Measurements from ENCODE around the gene CHRNB1. TPM values are rescaled to one million over a fixed set of nuclear protein-coding genes. Genes with fewer than 3 reads are reported as not detected.
"Not testable (repeated sequence)": the region's sequence is repeated elsewhere in the genome, so short reads cannot be mapped to it uniquely, and the experiment has no call there.

The CHRNB1 gene
- total RNA-seq, 1 experiment from 2014 or later = 12.7 TPM

GRCh38 chr17:7471729-7472128 is 26.9 kb downstream of the CHRNB1 start:
- Histone ChIP-seq H4K91ac (ENCODE audit: insufficient read length, low read depth, low read length) (no peak overlapping the region), H3T11ph (ENCODE audit: low read length) (no peak overlapping the region), H3K9me3 (ENCODE audit: control insufficient read depth, low read depth, low read length) (no peaks in the 10 kb centered on the region), H4K20me1 (ENCODE audit: control insufficient read depth, insufficient read depth, insufficient read length) (no peaks in the 10 kb centered on the region), H3K4me2 (ENCODE audit: insufficient read depth, insufficient read length, low read length) (no peak overlapping the region), H2BK20ac (ENCODE audit: low read depth, low read length, poor library complexity, severe bottlenecking) (no peak overlapping the region), H4K8ac (replicated peaks; ENCODE audit: insufficient read length, low read depth, low read length) (no peak overlapping the region), H2BK120ac (ENCODE audit: low read depth, low read length, poor library complexity, severe bottlenecking) (no peak overlapping the region), H3K18ac (ENCODE audit: insufficient read length, low read depth, low read length) (no peak overlapping the region), H3K27me3 (ENCODE audit: insufficient read depth, low read length) (no peaks in the 10 kb centered on the region), H2AK5ac (ENCODE audit: insufficient read length, low read length) (no peak overlapping the region), H2BK15ac (ENCODE audit: low read depth, low read length) (no peak overlapping the region), H3K4me1 (ENCODE audit: insufficient read depth, low read length) (peaks cover 3% of the 10 kb centered on the region; the same call in 1 of the 2 replicates), H3K4ac (ENCODE audit: low read depth, low read length) (no peak overlapping the region), H3K9ac (ENCODE audit: extremely low read depth, insufficient read length, low read length) (no peak overlapping the region), H3K14ac (ENCODE audit: insufficient read depth, low read length) (no peak overlapping the region), H3K56ac (ENCODE audit: insufficient read length, low read depth, low read length) (no peak overlapping the region), H3K23ac (ENCODE audit: insufficient read length, low read depth, low read length) (no peak overlapping the region), H2BK5ac (ENCODE audit: insufficient read length, low read length) (no peak overlapping the region), H2AFZ (ENCODE audit: low read length) (no peak overlapping the region), H3K23me2 (ENCODE audit: insufficient read length, low read depth, low read length, poor library complexity, severe bottlenecking) (no peaks in the 10 kb centered on the region), H3K79me2 (ENCODE audit: insufficient read depth, low read length) (0 out of 2 replicates have a peak, but pooled peaks cover 3% of the 10 kb centered on the region), H2BK12ac (ENCODE audit: insufficient read length, low read depth, low read length) (no peak overlapping the region), H4K5ac (ENCODE audit: insufficient read length, low read depth, low read length) (no peak overlapping the region), H3K79me1 (ENCODE audit: insufficient read depth, low read depth, low read length, poor library complexity, severe bottlenecking) (peaks cover 3% of the 10 kb centered on the region), H3K27ac (ENCODE audit: insufficient read length, low read depth, low read length) (no peak overlapping the region)
- Mint-ChIP-seq H3K4me1 (peaks cover 4 to 8% of the 10 kb centered on the region in 2 experiments; a peak in 3 of 4 replicates), H3K27me3 (ENCODE audit: low read depth) (no peaks in the 10 kb centered on the region), H3K36me3 (ENCODE audit: insufficient read depth in 1 of 3, low read depth in 3 of 3) (peaks cover 0 to 5% (median 0%) of the 10 kb centered on the region in 3 experiments; a peak in 3 of 7 replicates), H3K9me3 (no peaks in the 10 kb centered on the region), H3K27ac (no peak overlapping the region; a peak in 1 of 7 replicates), H3K4me3 (no peak overlapping the region)
- DNase-seq = no peak
- WGBS (ENCODE audit: extremely low coverage, insufficient read length, low lambda C conversion rate) = no CpG with 5 or more reads among the region's 2 CpGs
- no peak for TF ChIP-seq CTCF (conservative IDR thresholded peaks at IDR 0.05)

GRCh38 chr17:7474767-7475166 is 29.9 kb downstream of the CHRNB1 start:
- not testable (repeated sequence) for H3K18ac ChIP-seq (ENCODE audit: insufficient read length, low read depth, low read length); H3T11ph ChIP-seq (ENCODE audit: low read length); H2BK120ac ChIP-seq (ENCODE audit: low read depth, low read length, poor library complexity, severe bottlenecking); H3K4me1 ChIP-seq (ENCODE audit: insufficient read depth, low read length); H3K27ac Mint-ChIP-seq; H3K79me1 ChIP-seq (ENCODE audit: insufficient read depth, low read depth, low read length, poor library complexity, severe bottlenecking); H3K9me3 ChIP-seq (ENCODE audit: control insufficient read depth, low read depth, low read length); H2AFZ ChIP-seq (ENCODE audit: low read length); H4K8ac ChIP-seq (replicated peaks; ENCODE audit: insufficient read length, low read depth, low read length); H3K9me3 Mint-ChIP-seq; H3K14ac ChIP-seq (ENCODE audit: insufficient read depth, low read length); DNase-seq; H2BK15ac ChIP-seq (ENCODE audit: low read depth, low read length); H4K5ac ChIP-seq (ENCODE audit: insufficient read length, low read depth, low read length); H3K23me2 ChIP-seq (ENCODE audit: insufficient read length, low read depth, low read length, poor library complexity, severe bottlenecking); H4K91ac ChIP-seq (ENCODE audit: insufficient read length, low read depth, low read length); H2BK5ac ChIP-seq (ENCODE audit: insufficient read length, low read length); H3K4me2 ChIP-seq (ENCODE audit: insufficient read depth, insufficient read length, low read length); H3K36me3 Mint-ChIP-seq (ENCODE audit: insufficient read depth in 1 of 3, low read depth in 3 of 3); H3K56ac ChIP-seq (ENCODE audit: insufficient read length, low read depth, low read length); H3K23ac ChIP-seq (ENCODE audit: insufficient read length, low read depth, low read length); H3K4me3 Mint-ChIP-seq; H3K27ac ChIP-seq (ENCODE audit: insufficient read length, low read depth, low read length); H2AK5ac ChIP-seq (ENCODE audit: insufficient read length, low read length); H3K27me3 ChIP-seq (ENCODE audit: insufficient read depth, low read length); H2BK20ac ChIP-seq (ENCODE audit: low read depth, low read length, poor library complexity, severe bottlenecking); H4K20me1 ChIP-seq (ENCODE audit: control insufficient read depth, insufficient read depth, insufficient read length); H3K9ac ChIP-seq (ENCODE audit: extremely low read depth, insufficient read length, low read length); H3K4ac ChIP-seq (ENCODE audit: low read depth, low read length); H2BK12ac ChIP-seq (ENCODE audit: insufficient read length, low read depth, low read length); H3K27me3 Mint-ChIP-seq (ENCODE audit: low read depth); H3K79me2 ChIP-seq (ENCODE audit: insufficient read depth, low read length)
- peaks cover 22 to 26% of the 10 kb centered on the region in 2 experiments for H3K4me1 Mint-ChIP-seq
- WGBS (ENCODE audit: extremely low coverage, insufficient read length, low lambda C conversion rate) = no CpG with 5 or more reads among the region's 8 CpGs
